Heart left ventricle (tissue), 13 donors: ENCODE measurements around the gene PRKCA.

Experiments used
- POLR2A ChIP-seq, 2 donors: fragments of 450-650 bp; IDR thresholded peaks; one replicate each; pipeline ENCODE4 v1.6.1; 2017; ENCODE audit warnings: antibody characterized with exemption in 2 of 2, mild to moderate bottlenecking in 2 of 2, moderate library complexity in 2 of 2
- TF ChIP-seq, protein P1 (sequence below), 12 donors: fragments of 200-600 bp; sonication (generic) in 4 of 12; IDR thresholded peaks; one replicate each; pipeline versions ENCODE4 v1.5.0 to v1.8.0; 2018 to 2022; ENCODE audit warnings: antibody characterized with exemption in 12 of 12, mild to moderate bottlenecking in 5 of 12
- donor health status: ischemic (EF 13 %, LVEDD 7.1; RV severe dilation, severe dysfunction).
- donor health status: DM: no; HTN: yes; CAD: no.
- donor health status: DM: no; HTN: no; CAD: no.
- donor health status: ischemic (EF 25% LVEDD 6.9; RV normal size, moderate dysfunction).
- donor health status: ischemic (EF 25% LVEDD 5.7; RV mildly dilated, moderate dysfunction).
- donor health status: ischemic (EF 35%, LVEDD 5.7; RV mildly dilated, moderate dysfunction).
- donor health status: nonischemic (EF 11% LVEDD 7.7; RV severe dilation, severe dysfunction).
- donor health status: DM: yes; HTN: yes; CAD: no.
- donor health status: PGD.
- donor health status: ischemic (EF 29% LVEDD 5.4; RV normal size, mild dysfunction).
- donor health status: nonischemic (EF 23%, LVEDD 6.1; RV moderate dilation, normal function).

DNA sequence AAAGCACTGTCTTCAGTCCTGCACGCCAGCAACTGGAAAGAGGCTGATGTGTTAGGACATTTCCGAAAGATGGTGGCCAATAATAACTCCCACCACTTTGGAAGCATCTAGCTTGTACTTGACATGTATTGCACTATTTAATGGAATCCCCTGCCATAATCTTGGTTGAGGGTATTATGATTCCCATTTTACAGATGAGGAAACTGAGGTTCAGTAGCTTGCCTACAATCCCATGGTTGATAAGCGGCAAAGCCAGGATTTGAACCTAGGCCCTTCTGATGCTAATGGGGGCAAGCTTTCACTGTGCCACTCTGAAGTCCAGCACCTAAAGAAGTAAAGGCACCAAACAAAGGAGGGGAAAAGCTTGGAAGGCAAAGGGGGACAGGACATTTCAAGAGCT lies 540.5 kb downstream of the PRKCA start:
- no peak for TF ChIP-seq POLR2A (IDR thresholded peaks at IDR 0.05)
- TF ChIP-seq, protein P1, sequence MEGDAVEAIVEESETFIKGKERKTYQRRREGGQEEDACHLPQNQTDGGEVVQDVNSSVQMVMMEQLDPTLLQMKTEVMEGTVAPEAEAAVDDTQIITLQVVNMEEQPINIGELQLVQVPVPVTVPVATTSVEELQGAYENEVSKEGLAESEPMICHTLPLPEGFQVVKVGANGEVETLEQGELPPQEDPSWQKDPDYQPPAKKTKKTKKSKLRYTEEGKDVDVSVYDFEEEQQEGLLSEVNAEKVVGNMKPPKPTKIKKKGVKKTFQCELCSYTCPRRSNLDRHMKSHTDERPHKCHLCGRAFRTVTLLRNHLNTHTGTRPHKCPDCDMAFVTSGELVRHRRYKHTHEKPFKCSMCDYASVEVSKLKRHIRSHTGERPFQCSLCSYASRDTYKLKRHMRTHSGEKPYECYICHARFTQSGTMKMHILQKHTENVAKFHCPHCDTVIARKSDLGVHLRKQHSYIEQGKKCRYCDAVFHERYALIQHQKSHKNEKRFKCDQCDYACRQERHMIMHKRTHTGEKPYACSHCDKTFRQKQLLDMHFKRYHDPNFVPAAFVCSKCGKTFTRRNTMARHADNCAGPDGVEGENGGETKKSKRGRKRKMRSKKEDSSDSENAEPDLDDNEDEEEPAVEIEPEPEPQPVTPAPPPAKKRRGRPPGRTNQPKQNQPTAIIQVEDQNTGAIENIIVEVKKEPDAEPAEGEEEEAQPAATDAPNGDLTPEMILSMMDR (IDR thresholded peaks at IDR 0.05) = no peak
